ENCODE measurements around the gene CREM.

- TF ChIP-seq CTCF (IDR thresholded peaks at IDR 0.05; ENCODE audit: insufficient read depth, low read length, poor library complexity, severe bottlenecking) (no peak), EZH2phosphoT487 (conservative IDR thresholded peaks at IDR 0.05; ENCODE audit: low read length) (no peak)
Measured at GRCh38 chr10:35228058-35228457, 101.4 kb downstream of the CREM start.
